Measurements from ENCODE around the gene PLXNA4.

DNA sequence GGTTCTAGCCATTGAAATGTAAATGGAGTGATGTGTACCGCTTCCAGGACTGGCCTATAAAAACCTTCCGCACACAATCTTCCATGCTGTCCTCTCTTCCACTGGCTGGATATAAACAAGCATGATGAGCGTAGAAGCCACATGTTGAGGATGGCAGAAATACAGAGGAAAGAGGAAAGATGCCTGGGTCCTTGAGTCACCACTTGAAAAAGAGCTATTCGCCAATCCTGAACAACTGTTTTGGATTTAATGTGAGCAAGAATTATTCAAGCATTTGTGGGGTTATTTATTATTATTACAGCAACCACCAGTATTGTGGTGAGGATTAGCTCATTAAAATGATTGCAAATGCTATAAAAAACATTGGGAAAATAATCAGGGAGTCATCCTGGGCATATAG is 45.8 kb upstream of the PLXNA4 start:
- TF ChIP-seq, protein P1, sequence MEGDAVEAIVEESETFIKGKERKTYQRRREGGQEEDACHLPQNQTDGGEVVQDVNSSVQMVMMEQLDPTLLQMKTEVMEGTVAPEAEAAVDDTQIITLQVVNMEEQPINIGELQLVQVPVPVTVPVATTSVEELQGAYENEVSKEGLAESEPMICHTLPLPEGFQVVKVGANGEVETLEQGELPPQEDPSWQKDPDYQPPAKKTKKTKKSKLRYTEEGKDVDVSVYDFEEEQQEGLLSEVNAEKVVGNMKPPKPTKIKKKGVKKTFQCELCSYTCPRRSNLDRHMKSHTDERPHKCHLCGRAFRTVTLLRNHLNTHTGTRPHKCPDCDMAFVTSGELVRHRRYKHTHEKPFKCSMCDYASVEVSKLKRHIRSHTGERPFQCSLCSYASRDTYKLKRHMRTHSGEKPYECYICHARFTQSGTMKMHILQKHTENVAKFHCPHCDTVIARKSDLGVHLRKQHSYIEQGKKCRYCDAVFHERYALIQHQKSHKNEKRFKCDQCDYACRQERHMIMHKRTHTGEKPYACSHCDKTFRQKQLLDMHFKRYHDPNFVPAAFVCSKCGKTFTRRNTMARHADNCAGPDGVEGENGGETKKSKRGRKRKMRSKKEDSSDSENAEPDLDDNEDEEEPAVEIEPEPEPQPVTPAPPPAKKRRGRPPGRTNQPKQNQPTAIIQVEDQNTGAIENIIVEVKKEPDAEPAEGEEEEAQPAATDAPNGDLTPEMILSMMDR (IDR thresholded peaks at IDR 0.05), result no peak
- no peak for TF ChIP-seq POLR2A (IDR thresholded peaks at IDR 0.05)
